NCI-H345 (cell line): ENCODE results near the gene DERL3.

ENCODE experiments used
- DNase-seq: peaks from one replicate; lab custom pipeline; 2025; lab: John Stamatoyannopoulos, UW

Gene DERL3

GRCh38 chr22:23831261-23831660 is 7.5 kb downstream of the DERL3 start:
- no peak for DNase-seq

GRCh38 chr22:23829845-23830372 is 8.9 kb downstream of the DERL3 start:
- DNase-seq: no peak

- DNase-seq: no peak
These were observed 9.8 kb downstream of the DERL3 start for GRCh38 chr22:23828800-23829680.

GRCh38 chr22:23827351-23827995 is 11.3 kb downstream of the DERL3 start:
- DNase-seq: no peak

- DNase-seq: no peak
These were observed 12.1 kb downstream of the DERL3 start for GRCh38 chr22:23826510-23827350.

GRCh38 chr22:23825246-23825905 is 13.4 kb downstream of the DERL3 start:
- DNase-seq: no peak

GRCh38 chr22:23824476-23825245 is 14.1 kb downstream of the DERL3 start:
- DNase-seq: no peak

- DNase-seq: no peak
These were observed 15.4 kb downstream of the DERL3 start for GRCh38 chr22:23823331-23823791.

- DNase-seq: no peak
These were observed 16.6 kb downstream of the DERL3 start for GRCh38 chr22:23822101-23822671.

- DNase-seq: peak; percentile 34
These were observed 18.0 kb downstream of the DERL3 start for GRCh38 chr22:23820748-23821211.

- no peak for DNase-seq
These were observed 20.3 kb downstream of the DERL3 start for GRCh38 chr22:23818541-23818940.

- no peak for DNase-seq
These were observed 21.7 kb downstream of the DERL3 start for GRCh38 chr22:23817146-23817545.

GRCh38 chr22:23816156-23816976 is 22.4 kb downstream of the DERL3 start:
- no peak for DNase-seq

- DNase-seq: no peak
These were observed 23.2 kb downstream of the DERL3 start for GRCh38 chr22:23815541-23816155.

GRCh38 chr22:23812378-23812777 is 26.4 kb downstream of the DERL3 start:
- no peak for DNase-seq

GRCh38 chr22:23806837-23807236 is 32.0 kb downstream of the DERL3 start:
- no peak for DNase-seq

GRCh38 chr22:23804781-23805291 is 34.0 kb downstream of the DERL3 start:
- DNase-seq: no peak

- no peak for DNase-seq
These were observed 35.6 kb downstream of the DERL3 start for GRCh38 chr22:23803001-23803819.
